LNCAP (cell line): ENCODE data around the gene DHRS11.

ENCODE experiments used
- CTCF ChIP-seq: fragments of 450-650 bp; IDR thresholded peaks from 2 replicates; pipeline ENCODE4 v1.5.1; 2017; ENCODE audit warnings: mild to moderate bottlenecking

DHRS11 gene

GRCh38 chr17:36591434-36592315, at the start of gene DHRS11:
TSS of gene DHRS11 (plus strand) at chr17:36591879. CDS start at chr17:36592010, 131 bp downstream.
- TF ChIP-seq CTCF: no peak

GRCh38 chr17:36542755-36543154, 48.9 kb upstream of the DHRS11 start:
- no peak for TF ChIP-seq CTCF

GRCh38 chr17:36544044-36544306, 47.7 kb upstream of the DHRS11 start:
- TF ChIP-seq CTCF: no peak; the same call in 1 of the 2 replicates

- no peak for TF ChIP-seq CTCF
Observed at GRCh38 chr17:36544307-36545076, 47.2 kb upstream of the DHRS11 start, which contains the start of gene GGNBP2. TSS of gene GGNBP2 (plus strand) at chr17:36544919. CDS start at chr17:36545725, 806 bp downstream.

- no peak for TF ChIP-seq CTCF
Observed at GRCh38 chr17:36545077-36545464, 46.6 kb upstream of the DHRS11 start.

- TF ChIP-seq CTCF: no peak
Observed at GRCh38 chr17:36545465-36546417, 45.9 kb upstream of the DHRS11 start.
